GM19240 (cell line): Measurements from ENCODE around the gene FBXO31.

Experiments
- DNase-seq: peaks from one replicate; pipeline ENCODE4 v3.0.0; 2011; ENCODE audit warnings: low spot score; ENCODE audit not compliant: insufficient read length

The FBXO31 gene

GRCh38 chr16:87330646-87331045 lies 52.9 kb downstream of the FBXO31 start:
- no peak for DNase-seq

GRCh38 chr16:87330257-87330624 lies 53.3 kb downstream of the FBXO31 start:
- no peak for DNase-seq

GRCh38 chr16:87329436-87330256 lies 53.9 kb downstream of the FBXO31 start:
- no peak for DNase-seq

- DNase-seq = no peak
Measured at GRCh38 chr16:87328846-87329245, 54.7 kb downstream of the FBXO31 start.

- no peak for DNase-seq
Measured at GRCh38 chr16:87327798-87328495, 55.6 kb downstream of the FBXO31 start.

GRCh38 chr16:87326151-87326571 lies 57.4 kb downstream of the FBXO31 start:
- no peak for DNase-seq

GRCh38 chr16:87325423-87325858 lies 58.1 kb downstream of the FBXO31 start:
- DNase-seq = no peak

GRCh38 chr16:87324411-87325275 lies 58.9 kb downstream of the FBXO31 start:
- peak; percentile 77 for DNase-seq

- DNase-seq = no peak
Measured at GRCh38 chr16:87323727-87324410, 59.7 kb downstream of the FBXO31 start.

- DNase-seq = no peak
Measured at GRCh38 chr16:87322833-87323726, 60.5 kb downstream of the FBXO31 start.

GRCh38 chr16:87322360-87322759 lies 61.2 kb downstream of the FBXO31 start:
- no peak for DNase-seq

GRCh38 chr16:87321336-87322107 lies 62.1 kb downstream of the FBXO31 start:
- no peak for DNase-seq

GRCh38 chr16:87320510-87321227 lies 62.9 kb downstream of the FBXO31 start:
- DNase-seq = no peak

GRCh38 chr16:87319997-87320491 lies 63.5 kb downstream of the FBXO31 start:
- no peak for DNase-seq

GRCh38 chr16:87319011-87319410 lies 64.6 kb downstream of the FBXO31 start:
- DNase-seq = no peak

GRCh38 chr16:87317750-87318644 lies 65.6 kb downstream of the FBXO31 start:
- peak; percentile 51 for DNase-seq

- peak; percentile 98 for DNase-seq
Measured at GRCh38 chr16:87316923-87317749, 66.4 kb downstream of the FBXO31 start, which contains the start of gene C16orf95. Gene C16orf95 (minus strand): TSS chr16:87317392. CDS start chr16:87317242, 150 bp downstream.
